VCaP (cell line): ENCODE data around the gene RBM10.
"Not testable (repeated sequence)": the region's sequence is repeated elsewhere in the genome, so short reads cannot be mapped to it uniquely, and the experiment has no call there.

Experiments used
- H3K27ac ChIP-seq: fragments of 450-650 bp; 2 replicates; pipeline ENCODE4 v1.5.1; 2017
- TF ChIP-seq, protein P1 (sequence below): fragments of 450-650 bp; conservative IDR thresholded peaks from 2 replicates; pipeline ENCODE4 v1.5.1; 2017; ENCODE audit warnings: mild to moderate bottlenecking, moderate library complexity

The RBM10 gene

DNA sequence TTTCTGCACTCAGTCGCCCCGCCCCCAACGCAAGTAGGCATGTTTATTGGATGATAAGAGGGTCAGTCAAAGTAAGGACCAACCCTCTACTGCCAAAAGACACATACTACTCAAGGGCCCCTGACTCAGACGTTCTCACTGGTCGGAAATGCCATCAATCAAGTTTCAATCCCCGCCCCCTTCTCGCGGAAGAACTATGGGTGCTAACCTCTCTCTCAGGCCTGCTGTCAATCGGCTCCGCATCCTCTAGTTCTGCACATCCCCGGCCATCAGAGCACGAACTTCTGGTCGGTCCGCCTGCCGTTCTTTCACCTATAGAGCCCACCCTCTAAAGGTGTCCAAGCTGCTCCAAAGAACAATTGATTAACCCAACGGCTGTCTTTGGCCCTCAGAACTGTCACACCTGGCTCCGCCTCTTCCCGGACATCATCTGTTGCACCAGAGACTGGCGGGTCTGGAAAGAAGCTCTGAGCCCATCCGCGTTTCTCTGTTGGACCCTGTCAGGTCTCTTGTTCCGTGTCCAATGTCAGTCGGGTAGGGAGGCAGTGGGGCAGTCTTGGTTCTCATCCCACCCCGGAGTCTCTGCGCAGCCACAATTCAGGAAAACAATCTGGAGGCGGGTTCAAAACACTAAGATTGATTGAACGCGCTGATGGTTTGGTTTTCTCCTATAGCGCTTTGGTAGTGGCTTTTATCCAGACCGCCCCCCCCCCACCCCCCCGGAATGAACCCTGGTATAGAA, 15.7 kb upstream of the RBM10 start:
- TF ChIP-seq, protein P1, sequence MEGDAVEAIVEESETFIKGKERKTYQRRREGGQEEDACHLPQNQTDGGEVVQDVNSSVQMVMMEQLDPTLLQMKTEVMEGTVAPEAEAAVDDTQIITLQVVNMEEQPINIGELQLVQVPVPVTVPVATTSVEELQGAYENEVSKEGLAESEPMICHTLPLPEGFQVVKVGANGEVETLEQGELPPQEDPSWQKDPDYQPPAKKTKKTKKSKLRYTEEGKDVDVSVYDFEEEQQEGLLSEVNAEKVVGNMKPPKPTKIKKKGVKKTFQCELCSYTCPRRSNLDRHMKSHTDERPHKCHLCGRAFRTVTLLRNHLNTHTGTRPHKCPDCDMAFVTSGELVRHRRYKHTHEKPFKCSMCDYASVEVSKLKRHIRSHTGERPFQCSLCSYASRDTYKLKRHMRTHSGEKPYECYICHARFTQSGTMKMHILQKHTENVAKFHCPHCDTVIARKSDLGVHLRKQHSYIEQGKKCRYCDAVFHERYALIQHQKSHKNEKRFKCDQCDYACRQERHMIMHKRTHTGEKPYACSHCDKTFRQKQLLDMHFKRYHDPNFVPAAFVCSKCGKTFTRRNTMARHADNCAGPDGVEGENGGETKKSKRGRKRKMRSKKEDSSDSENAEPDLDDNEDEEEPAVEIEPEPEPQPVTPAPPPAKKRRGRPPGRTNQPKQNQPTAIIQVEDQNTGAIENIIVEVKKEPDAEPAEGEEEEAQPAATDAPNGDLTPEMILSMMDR = no peak
- H3K27ac ChIP-seq = peak overlapping the region; percentile 76

DNA sequence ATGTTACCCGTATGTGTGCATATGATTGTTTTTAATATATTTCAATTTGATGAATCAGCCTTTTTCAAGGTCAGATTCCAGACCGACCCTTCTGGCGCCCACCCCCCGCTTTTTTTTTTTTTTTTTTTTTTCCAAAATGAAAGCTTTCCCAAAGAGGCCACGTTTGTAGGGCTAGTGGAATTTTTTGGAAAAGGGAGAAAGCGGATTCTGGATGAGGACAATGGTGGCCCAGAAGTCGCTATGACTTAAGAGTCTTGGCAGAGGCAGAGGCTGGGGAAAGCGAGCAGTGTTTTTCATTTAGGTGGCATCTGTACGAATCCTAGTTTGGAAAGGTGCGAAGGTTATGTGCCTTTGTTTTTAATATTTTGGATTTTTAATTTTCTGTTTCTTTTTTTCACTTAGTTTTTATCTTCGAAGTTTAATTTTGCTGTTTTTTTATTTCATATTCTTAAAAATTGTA, 15.1 kb upstream of the RBM10 start:
- H3K27ac ChIP-seq = peak overlapping the region; percentile 76
- TF ChIP-seq, protein P1 = no peak

DNA sequence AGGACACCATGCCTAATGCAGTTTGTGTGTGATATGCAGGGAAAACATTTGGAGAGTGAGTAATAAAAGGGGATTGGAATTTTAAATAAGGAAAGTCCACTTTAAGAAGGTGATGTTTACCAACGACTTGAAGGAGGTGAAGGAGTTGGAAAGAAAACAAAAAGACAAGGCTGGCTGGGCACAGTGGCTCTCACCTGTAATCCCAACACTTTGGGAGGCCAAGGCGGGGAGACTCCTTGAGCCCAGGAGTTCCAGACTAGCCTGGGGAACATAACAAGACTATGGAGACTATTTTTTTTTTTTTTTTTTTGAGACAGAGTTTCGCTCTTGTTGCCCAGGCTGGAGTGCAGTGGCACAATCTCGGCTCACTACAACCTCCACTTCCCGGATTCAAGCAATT, 11.5 kb upstream of the RBM10 start:
- H3K27ac ChIP-seq = no peak overlapping the region
- TF ChIP-seq, protein P1 = no peak

DNA sequence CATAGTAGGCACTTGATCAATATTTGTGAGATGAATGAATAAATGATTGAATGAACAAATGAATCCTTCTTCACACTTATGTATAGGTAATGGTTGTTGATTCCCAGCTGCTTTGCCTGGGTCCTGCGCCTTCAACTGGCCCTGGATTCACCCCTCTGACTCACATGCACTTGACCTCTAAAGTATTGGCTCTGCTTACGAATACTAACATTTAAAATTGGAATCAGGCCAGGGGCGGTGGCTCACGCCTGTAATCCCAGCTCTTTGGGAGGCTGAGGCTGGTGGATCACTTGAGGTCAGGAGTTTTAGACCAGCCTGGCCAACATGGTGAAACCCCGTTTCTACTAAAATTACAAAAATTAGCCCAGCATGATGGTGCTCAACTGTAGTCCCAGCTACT, 9.4 kb upstream of the RBM10 start:
- not testable (repeated sequence) for H3K27ac ChIP-seq

DNA sequence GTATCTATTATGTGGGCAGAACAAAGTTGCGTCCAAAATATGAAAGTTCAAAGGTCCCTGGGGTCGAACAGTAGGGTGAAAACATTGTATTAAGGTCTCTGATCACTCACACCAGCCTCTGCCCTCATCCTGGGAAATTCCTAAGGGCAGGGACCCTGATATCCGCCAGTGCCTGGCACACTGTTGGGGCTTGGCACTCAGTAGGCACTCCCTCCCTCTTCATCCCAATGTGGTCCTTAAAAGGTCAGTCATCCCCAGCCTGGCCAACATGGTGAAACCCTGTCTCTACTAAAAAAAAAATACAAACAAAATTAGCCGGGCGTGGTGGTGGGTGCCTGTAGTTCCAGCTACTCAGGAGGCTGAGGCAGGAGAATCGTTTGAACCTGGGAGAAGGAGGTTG, 6.8 kb upstream of the RBM10 start:
- TF ChIP-seq, protein P1 = no peak
- H3K27ac ChIP-seq = no peak overlapping the region

DNA sequence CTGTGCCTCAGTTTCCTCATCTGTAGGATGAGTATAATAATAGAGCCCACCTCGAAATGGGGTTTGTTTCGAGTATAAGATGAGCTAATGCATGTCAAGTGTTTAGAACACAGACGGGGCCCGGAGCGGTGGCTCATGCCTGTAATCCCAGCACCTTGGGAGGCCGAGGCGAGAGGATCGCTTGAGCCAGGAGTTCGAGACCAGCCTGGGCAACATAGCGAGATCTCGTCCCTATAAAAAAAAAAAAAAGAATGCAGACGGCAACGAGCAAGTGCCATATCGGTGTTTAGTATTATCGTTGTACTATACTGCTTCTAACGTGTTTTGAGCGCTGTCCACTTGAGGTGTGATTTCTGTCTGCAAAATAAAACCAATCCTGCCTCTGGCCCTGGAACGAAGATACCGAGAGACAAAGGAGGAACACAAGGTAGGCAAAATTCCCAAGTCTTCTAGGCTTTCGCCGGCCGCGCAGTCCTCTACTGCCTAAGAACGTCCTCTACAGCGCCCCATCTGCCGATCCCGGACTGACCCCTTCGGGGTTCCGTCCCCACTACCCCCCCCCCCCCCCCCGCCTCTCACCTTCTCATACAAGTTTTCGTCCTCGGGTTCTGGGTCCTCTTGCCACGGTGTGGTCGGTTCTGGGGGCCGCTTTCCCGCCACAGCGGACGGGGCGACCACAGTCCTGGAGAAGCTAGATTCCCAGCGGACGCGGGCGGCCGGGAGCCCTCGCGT, 961 bp upstream of the RBM10 start:
- H3K27ac ChIP-seq = peak overlapping the region; percentile 90
- TF ChIP-seq, protein P1 = no peak

DNA sequence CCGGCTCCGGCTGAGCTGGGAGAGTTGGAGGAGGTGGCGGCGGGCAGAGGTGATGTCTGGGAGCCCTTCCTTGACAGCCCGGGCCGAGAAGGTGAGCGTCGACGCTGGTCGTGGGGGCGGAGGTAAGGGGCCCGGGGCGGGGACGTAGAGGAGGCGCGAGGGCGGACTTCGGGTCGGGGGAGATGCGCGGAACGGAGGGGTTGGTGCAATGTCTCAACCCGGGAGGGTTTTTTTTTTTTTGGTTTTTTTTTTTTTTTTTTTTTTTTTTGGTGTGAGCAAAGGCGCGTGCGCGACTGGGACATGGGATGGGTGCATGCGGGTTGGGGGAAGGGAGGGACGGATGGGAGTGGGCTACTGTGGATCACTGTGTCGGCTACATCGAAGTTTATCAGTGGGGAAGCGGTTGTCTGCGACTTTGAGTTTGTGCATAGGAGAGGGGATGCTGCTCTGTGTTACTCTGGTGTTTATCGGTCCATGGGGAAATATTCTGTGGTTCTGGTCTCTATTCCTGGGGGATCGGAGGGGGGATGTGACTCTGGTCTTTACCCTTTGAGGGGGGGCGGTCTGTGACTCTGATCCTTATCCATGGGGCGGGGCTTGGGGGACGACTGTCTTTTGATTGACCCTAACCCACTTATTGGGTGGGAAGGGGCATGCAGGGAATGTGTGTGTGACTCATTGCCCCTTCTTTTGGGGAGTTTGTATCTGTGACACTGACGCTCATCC, 537 bp downstream of the RBM10 start:
- H3K27ac ChIP-seq = peak overlapping the region; percentile 90
- TF ChIP-seq, protein P1 = no peak
